Activated naive CD8-positive, alpha-beta T cell (primary cell): Measurements from ENCODE around the gene TRAP1.
A peak's percentile ranks its signal among the peaks of the same experiment; 100 is the strongest.
"Not testable (repeated sequence)": the region's sequence is repeated elsewhere in the genome, so short reads cannot be mapped to it uniquely, and the experiment has no call there.

ENCODE experiments used
- H3K27ac Mint-ChIP-seq: one replicate; pipeline ENCODE4 v1.8.0; 2021; ENCODE audit warnings: mixed read lengths
- H3K27me3 Mint-ChIP-seq: one replicate; pipeline ENCODE4 v1.8.0; 2021; ENCODE audit warnings: mixed read lengths
- H3K36me3 Mint-ChIP-seq: one replicate; pipeline ENCODE4 v1.8.0; 2021; ENCODE audit warnings: mixed read lengths
- H3K4me1 Mint-ChIP-seq: one replicate; pipeline ENCODE4 v1.8.0; 2021; ENCODE audit warnings: low read depth, mixed read lengths
- H3K4me3 Mint-ChIP-seq: one replicate; pipeline ENCODE4 v1.8.0; 2021; ENCODE audit warnings: mild to moderate bottlenecking, mixed read lengths
- H3K9me3 Mint-ChIP-seq: one replicate; pipeline ENCODE4 v1.8.0; 2021; ENCODE audit warnings: low read depth, mixed read lengths

TRAP1 gene

GRCh38 chr16:3661922-3662321 lies 55.4 kb downstream of the TRAP1 start:
- Mint-ChIP-seq H3K36me3 (peaks cover 8% of the 10 kb centered on the region), H3K27me3 (no peaks in the 10 kb centered on the region), H3K4me1 (peaks cover 24% of the 10 kb centered on the region), H3K27ac (no peak overlapping the region), H3K4me3 (no peak overlapping the region), H3K9me3 (no peaks in the 10 kb centered on the region)

DNA sequence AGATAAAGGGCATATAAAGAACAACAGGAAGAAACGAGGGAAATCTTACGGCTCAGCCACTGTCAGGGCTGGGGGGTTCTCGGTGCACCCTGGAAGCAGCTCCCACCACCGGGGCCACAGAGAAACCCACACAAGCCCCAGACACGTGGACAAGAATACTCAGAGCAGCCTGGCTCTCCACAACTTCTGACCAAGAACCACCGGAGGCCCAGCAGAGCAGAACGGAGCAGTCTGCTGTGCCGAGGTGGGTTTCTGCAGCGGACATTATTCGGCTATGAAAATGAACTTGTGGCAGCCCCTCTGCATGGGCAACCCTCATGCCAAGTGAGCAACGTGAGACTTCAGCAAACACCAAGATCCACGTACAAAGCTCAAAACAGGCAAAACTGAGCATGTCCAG lies 56.0 kb downstream of the TRAP1 start:
- H3K9me3 Mint-ChIP-seq = no peaks in the 10 kb centered on the region
- H3K4me1 Mint-ChIP-seq = peaks cover 22% of the 10 kb centered on the region
- H3K27me3 Mint-ChIP-seq = no peaks in the 10 kb centered on the region
- no peak overlapping the region for H3K27ac Mint-ChIP-seq
- H3K4me3 Mint-ChIP-seq = no peak overlapping the region
- peaks cover 8% of the 10 kb centered on the region for H3K36me3 Mint-ChIP-seq

DNA sequence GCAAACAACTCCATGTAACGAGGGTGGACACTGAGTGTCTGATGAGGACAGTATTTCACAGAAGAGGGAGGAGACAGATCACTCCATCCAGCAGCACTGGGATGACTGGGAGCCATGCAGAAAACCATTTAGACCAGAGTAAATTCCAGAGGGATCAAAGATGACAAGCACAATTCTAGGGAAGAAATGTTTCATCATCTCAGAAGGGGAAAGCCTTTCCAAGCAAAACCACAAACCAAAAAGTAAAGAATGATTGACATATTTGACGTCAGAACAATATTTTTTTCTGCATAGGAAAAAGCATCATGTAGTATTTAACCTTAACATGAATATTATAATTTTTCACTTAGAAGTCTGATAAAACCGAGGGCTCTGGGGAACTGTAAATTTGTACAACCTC lies 58.1 kb downstream of the TRAP1 start:
- Mint-ChIP-seq H3K9me3 (no peaks in the 10 kb centered on the region), H3K4me3 (no peak overlapping the region), H3K27ac (peak overlapping the region; percentile 73), H3K4me1 (peaks cover 9% of the 10 kb centered on the region), H3K36me3 (peaks cover 6% of the 10 kb centered on the region), H3K27me3 (no peaks in the 10 kb centered on the region)

GRCh38 chr16:3656491-3657468 lies 60.5 kb downstream of the TRAP1 start:
- H3K27ac Mint-ChIP-seq = peak overlapping the region; percentile 51
- H3K27me3 Mint-ChIP-seq = no peaks in the 10 kb centered on the region
- peaks cover 9% of the 10 kb centered on the region for H3K4me1 Mint-ChIP-seq
- no peaks in the 10 kb centered on the region for H3K9me3 Mint-ChIP-seq
- H3K4me3 Mint-ChIP-seq = no peak overlapping the region
- H3K36me3 Mint-ChIP-seq = peaks cover 6% of the 10 kb centered on the region

DNA sequence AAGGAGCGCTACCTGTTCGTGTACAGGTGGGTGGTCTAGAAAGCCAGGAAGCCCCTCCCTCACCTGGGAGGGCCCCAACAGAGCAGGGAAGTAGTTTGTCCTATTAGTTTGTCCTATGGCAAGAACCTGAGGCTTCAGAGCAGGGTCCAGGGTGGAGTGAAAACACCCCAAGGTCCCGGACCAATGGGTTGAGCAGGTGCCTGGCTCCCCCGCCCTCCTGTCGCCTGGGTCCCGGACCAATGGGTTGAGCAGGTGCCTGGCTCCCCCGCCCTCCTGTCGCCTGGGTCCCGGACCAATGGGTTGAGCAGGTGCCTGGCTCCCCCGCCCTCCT lies 61.2 kb downstream of the TRAP1 start:
- not testable (repeated sequence) for H3K27me3 Mint-ChIP-seq, H3K4me3 Mint-ChIP-seq, H3K4me1 Mint-ChIP-seq, H3K9me3 Mint-ChIP-seq, H3K27ac Mint-ChIP-seq, H3K36me3 Mint-ChIP-seq

GRCh38 chr16:3655396-3656159 lies 61.7 kb downstream of the TRAP1 start:
- Mint-ChIP-seq H3K27ac (no peak overlapping the region), H3K36me3 (peaks cover 3% of the 10 kb centered on the region), H3K9me3 (no peaks in the 10 kb centered on the region), H3K4me3 (no peak overlapping the region), H3K4me1 (peaks cover 9% of the 10 kb centered on the region), H3K27me3 (no peaks in the 10 kb centered on the region)

DNA sequence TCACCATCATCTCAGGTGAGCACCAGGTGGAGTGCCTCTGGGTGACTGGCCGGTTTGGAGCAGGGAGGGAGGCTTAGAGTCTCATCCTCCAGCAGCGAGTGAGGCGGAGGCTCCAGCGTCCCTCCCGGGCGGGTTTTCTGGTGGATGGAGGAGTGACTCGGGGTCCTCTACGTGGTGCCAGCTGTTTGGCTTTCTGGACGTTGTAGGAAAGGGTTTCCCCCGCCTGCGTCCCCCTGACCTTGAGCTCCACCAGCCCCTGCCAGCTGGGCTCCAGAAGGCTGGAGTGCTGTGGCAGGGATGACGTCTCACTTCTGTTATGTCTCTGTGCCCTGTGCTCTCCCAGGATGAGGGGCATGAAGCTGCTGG lies 62.3 kb downstream of the TRAP1 start:
- Mint-ChIP-seq H3K27me3 (no peaks in the 10 kb centered on the region), H3K4me1 (peaks cover 9% of the 10 kb centered on the region), H3K4me3 (no peak overlapping the region), H3K36me3 (peaks cover 3% of the 10 kb centered on the region), H3K27ac (no peak overlapping the region), H3K9me3 (no peaks in the 10 kb centered on the region)

- Mint-ChIP-seq H3K36me3 (peaks cover 3% of the 10 kb centered on the region), H3K9me3 (no peaks in the 10 kb centered on the region), H3K4me3 (no peak within 1 kb of the TSS), H3K27ac (peak within 1 kb of the TSS; percentile 46), H3K4me1 (peaks cover 9% of the 10 kb centered on the region), H3K27me3 (no peaks in the 10 kb centered on the region)
Measured at GRCh38 chr16:3654249-3654991, 62.9 kb downstream of the TRAP1 start, which contains the start of gene DNASE1. Gene DNASE1 (plus strand): TSS chr16:3654691. CDS start chr16:3655374, 683 bp downstream.

DNA sequence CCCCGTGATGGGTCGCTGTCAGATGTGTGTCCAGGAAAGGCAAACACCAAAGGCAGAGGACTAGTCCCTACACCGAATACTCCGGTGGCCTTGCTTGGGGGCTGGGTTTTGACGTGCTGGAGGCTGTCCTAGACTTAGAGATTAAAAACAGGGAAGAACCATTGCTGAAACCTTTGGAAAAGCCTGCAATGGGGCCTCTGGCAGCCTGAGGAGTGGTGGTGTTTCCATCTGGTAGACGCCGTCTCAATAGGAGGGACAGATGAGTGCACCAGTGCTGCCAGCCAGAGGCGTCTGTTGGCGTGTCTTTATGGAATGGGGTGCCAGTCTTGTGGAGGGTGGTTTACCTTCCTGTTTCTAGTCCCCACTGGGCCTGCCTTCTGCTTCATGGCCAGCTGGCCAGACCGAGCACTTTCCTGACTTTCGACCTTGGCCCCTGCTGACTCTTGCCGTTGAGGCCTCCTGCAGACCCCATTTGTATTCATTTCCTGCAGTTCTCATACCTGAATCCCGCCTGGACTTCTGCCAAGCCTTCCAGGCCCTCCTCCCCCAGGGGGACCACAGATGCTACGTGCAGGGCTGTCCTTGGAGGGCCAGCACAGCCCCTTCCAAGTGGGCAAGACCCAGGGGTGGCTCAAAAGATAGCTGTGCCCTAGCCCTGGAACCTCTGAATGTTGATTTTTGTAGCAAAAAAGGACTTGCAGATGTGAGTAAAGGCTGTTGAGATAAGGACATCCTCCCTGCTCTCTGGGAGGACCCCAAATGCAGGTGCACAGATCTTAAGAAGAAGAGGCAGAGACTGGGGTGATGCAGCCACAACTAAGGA lies 64.7 kb downstream of the TRAP1 start:
- H3K4me1 Mint-ChIP-seq = peaks cover 7% of the 10 kb centered on the region
- no peak overlapping the region for H3K4me3 Mint-ChIP-seq
- H3K9me3 Mint-ChIP-seq = no peaks in the 10 kb centered on the region
- no peaks in the 10 kb centered on the region for H3K27me3 Mint-ChIP-seq
- H3K36me3 Mint-ChIP-seq = peaks cover 3% of the 10 kb centered on the region
- H3K27ac Mint-ChIP-seq = no peak overlapping the region

- Mint-ChIP-seq H3K9me3 (no peaks in the 10 kb centered on the region), H3K4me1 (no peaks in the 10 kb centered on the region), H3K27me3 (no peaks in the 10 kb centered on the region), H3K36me3 (no peaks in the 10 kb centered on the region), H3K4me3 (no peak overlapping the region), H3K27ac (no peak overlapping the region)
Measured at GRCh38 chr16:3651461-3652372, 65.6 kb downstream of the TRAP1 start.

DNA sequence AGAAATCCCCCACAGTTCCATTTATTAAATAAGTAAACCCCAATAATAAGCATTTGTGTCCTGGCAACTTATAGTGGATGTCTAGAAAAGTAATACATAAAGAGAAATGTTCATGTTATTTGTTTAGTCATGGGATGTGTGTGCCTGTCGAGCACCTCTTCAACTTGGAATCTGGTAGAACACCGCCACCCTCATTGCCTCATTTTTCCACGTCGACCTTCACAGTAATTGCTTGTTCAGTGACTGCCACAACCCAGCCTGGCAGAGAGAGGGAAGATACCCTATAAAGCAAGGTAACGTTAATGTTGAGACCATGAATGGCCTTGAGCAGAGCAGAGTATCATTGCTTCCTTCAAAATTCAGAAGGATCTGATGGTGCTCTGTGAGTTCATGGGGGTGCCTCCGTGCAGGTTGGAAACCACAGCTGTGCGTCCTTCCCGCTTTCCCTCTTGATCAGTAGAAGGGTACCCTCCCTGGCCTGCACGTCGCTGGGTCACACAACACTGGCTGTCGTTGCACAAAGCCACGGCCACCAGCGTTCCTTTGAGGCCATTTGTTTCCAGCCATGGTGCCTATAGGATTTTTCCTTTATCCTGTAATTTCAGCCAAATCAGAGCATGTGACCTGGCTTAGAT lies 66.6 kb downstream of the TRAP1 start:
- H3K9me3 Mint-ChIP-seq = no peaks in the 10 kb centered on the region
- H3K36me3 Mint-ChIP-seq = peaks cover 3% of the 10 kb centered on the region
- H3K27ac Mint-ChIP-seq = no peak overlapping the region
- H3K27me3 Mint-ChIP-seq = no peaks in the 10 kb centered on the region
- no peak overlapping the region for H3K4me3 Mint-ChIP-seq
- no peaks in the 10 kb centered on the region for H3K4me1 Mint-ChIP-seq

DNA sequence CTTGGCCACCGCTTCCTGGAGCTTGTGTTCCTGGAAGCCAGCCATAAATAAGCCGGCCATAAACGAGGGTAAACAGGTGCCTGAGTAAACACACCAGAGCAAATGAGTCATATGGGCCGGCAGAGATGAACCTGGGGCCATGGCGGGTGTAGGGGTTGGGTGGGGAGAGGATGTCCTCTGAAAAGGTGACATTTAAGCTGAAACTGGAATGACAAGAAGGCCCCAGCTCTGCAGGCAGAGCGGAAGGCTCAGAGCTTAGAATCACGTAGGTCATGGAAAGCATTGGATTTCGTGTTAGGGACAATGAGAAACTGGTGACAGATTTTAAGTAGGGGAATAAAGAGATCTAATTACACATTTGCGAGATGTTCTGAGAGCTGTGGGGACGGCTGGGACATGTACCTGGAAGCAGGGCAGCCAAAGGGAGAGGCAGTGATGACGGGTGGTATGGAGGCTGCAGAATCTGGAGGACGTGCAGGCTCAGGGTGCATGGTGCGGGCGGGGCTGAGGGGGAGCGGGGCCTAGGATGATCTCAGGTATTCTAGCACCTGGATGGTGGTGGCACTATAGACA lies 70.9 kb downstream of the TRAP1 start:
- H3K4me3 Mint-ChIP-seq = no peak overlapping the region
- H3K36me3 Mint-ChIP-seq = peaks cover 3% of the 10 kb centered on the region
- no peaks in the 10 kb centered on the region for H3K9me3 Mint-ChIP-seq
- no peaks in the 10 kb centered on the region for H3K4me1 Mint-ChIP-seq
- no peaks in the 10 kb centered on the region for H3K27me3 Mint-ChIP-seq
- H3K27ac Mint-ChIP-seq = no peak overlapping the region
